Measurements from ENCODE around the gene FAM3B.
"Not testable (repeated sequence)": the region's sequence is repeated elsewhere in the genome, so short reads cannot be mapped to it uniquely, and the experiment has no call there.

Gene FAM3B

DNA sequence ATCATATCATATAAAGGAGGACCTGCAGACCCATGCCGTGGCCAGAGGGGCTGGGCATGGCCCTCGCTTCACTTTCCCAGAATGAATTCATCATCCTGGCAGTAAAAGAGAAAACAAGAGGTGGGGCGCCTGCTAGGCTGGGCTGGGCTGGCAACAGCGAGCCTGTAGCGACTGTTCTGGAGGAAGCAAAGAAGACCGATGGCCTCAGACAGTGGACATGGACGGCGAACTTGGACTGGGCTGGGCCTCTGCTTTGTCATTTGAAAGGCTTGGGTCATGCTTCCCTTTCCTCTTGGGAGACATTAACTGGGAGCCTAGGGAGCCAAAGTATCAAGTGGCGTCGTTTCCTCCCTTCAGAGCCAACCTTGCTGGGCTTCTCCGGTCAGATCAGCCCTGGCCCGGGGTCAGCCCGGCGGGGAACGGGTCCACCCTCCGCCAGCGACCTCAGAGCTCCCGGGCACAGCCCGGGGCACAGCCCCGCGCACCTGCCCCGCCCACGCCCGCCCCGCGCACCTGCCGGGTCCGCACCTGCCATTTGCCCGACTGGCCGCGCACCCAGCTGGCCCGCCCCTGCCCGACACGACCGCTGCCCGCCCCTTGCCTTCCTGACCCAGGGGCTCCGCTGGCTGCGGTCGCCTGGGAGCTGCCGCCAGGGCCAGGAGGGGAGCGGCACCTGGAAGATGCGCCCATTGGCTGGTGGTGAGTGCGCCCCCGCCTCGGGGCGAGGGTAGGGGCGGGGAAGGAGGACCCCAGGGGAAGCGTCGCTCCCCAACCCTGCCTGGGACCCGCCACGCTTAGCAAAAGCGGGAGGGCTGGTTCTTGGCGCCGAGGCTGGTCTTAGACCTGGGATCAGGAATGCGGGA, at the start of gene FAM3B:
TSS of gene FAM3B (plus strand) at position 602 of the 863 bp plus-strand sequence. CDS start at position 681, 79 bp downstream.
- no peak for DNase-seq (ENCODE audit: low spot score)

DNA sequence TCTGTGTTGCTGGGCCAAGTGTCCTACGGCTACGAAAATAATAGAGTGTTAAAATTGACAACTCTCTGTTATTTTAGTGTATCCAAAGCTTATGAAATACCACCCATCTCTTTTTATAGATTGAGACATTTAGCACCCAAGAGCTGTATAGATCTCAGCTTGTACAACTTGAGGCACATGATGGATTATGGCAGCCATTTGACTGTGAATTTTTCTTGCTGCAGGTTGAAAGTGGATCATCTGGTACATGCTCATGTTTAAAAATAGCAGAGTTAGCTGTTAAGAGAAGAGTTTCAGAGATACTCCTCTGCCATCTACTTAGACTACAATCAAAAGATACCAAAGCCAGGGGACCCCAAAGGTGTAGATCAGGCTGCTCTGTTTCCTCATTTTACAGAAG, 49.3 kb upstream of the FAM3B start:
- no peak for DNase-seq (ENCODE audit: low spot score)

GRCh38 chr21:41269535-41269934, 47.1 kb upstream of the FAM3B start:
- DNase-seq (ENCODE audit: low spot score): no peak

DNA sequence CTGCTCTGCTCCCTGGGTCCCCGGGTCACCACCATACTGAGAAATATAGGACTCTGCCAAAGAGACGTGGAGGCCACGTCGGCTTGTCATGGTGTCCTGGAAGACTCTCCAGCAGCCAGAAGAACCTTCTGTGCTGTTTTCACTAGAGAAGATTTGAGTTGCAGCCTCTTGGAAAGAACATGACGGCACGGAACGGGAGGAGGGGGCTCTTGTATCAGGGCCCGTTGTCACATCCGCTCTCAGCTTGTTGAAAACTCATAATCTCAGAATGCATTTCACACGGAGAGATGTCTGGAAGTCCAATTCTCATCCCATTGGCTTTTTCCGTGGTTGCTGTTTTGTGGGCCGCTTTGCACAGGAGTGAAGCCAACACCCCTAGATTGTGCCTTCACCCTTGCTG, 39.4 kb upstream of the FAM3B start:
- no peak for DNase-seq (ENCODE audit: low spot score)

- DNase-seq (ENCODE audit: low spot score): no peak
Observed at GRCh38 chr21:41277846-41278245, 38.8 kb upstream of the FAM3B start.

DNA sequence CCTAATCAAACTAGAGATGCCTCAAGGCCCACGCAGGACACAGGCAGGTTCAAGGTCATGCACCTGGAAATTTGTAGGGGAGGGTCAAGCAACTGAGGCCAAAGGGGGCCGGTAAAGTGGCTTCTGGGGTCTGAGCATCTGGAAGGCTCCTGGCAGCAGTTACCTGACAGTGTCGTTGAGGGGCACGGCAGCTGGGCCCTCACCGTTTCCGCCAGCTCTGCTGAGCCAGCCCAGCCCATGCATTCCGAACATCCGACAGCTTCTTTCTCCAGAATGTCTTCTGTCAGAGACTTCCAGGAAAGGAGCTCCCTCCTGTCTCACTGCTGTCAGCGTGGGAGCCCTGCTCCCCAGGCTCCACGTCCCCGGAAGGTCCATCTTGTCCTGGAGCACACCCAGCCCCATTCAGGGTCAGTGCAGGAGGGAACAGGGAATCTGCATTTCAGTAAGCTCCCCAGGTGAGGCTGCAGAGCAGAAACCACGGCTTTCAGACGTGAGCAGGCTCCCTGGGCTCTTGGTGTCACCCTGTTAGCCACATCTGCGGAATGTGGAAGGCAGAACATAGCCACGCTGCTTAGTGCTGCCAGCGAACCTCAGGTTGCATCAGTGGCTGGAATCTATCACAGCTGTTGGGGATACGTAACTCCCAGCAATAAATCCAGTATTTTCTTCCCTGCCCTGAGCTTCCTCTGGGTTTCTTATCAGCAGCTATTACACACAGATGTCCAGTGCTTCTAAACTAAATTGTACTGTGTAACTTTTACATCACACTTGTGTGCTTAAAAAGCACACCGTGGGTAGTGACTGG, 36.3 kb upstream of the FAM3B start:
- DNase-seq (ENCODE audit: low spot score): no peak

- no peak for DNase-seq (ENCODE audit: low spot score)
Observed at GRCh38 chr21:41282412-41282811, 34.2 kb upstream of the FAM3B start.

GRCh38 chr21:41283211-41283818, 33.3 kb upstream of the FAM3B start:
- DNase-seq (ENCODE audit: low spot score): peak; percentile 86

DNA sequence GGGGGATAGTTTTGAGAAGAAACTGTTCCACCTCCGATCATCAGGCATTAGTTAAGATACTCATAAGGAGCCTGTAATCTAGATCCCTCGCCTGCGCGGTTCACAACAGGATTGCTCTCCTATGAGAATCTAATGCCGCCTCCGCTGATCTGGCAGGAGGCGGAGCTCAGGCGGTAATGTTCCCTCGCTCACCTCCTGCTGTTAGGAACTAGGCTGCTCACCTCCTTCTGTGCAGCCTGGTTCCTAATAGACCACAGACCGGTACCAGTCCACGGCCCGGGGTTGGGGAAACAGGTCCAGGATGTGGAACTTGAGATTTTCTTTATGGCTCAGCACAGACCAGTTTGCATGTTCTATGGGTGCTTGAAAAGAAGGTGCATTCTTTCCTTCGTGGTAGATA, 27.2 kb upstream of the FAM3B start:
- DNase-seq (ENCODE audit: low spot score): no peak

DNA sequence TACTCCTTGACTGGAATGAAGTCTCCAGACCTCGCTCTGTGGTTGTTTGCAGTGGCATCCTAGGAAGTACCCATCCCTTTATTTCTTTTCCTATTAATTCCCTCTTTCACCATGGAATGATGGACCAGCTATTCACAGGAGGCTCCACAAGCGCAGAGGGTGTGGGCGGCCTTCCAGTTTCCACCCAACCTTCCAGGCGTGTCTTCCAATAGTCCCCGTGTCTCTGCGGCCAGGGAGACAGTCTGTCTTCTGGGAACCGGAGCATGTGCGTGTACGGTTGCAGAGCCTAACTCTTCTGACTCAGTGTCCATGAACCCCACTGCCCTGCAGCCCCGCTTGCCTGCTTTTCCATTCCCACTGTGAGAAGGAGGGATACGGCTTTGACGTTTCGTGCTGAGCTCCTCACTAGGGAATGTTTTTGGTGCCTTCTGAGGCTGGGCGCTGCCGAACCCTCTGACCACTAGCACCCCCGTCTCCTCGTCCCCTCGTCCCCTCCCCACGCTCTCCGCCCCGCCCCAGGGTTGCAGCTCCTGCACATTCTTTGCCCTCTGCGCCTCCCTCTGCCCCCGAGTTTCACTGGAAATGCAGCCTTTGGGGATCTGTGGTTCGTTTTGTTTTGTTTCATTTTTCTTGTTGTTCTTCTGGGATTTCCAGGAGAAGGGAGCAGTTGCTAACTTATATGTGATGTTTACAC, 26.3 kb upstream of the FAM3B start:
- DNase-seq (ENCODE audit: low spot score): no peak

DNA sequence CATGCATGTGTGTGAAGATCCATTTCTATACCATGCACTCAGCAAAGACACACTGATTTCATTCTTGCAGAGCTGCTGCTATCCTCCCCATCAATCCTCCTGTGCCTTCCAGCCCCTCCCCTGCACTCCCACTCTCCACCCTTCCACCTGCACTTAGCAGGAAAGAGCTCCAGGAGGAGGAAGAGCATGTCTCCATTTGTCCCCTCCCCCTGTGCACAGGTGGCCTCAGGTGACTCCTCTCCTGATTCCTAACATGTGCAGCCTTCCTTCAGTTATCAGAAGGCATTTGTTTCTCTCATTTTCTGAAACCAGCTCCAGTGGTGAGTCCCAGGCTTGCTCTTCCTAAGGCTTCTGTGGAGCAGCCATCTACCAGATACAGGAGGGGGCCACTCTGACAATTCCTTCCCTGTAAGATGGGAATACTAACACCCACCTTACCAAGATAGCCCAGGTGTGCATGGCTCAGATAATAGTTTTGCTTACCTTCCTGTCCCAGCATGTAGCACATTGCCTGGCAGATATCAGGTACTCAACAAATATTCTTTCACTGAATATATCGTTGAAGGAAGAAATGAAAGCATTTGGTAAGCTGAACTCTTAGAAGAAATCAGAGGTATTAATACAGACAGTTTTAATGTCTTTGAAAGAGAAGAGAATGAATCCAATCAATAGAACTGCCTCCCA, 21.9 kb upstream of the FAM3B start:
- no peak for DNase-seq (ENCODE audit: low spot score)

GRCh38 chr21:41295721-41296254, 20.8 kb upstream of the FAM3B start:
- DNase-seq (ENCODE audit: low spot score): no peak

DNA sequence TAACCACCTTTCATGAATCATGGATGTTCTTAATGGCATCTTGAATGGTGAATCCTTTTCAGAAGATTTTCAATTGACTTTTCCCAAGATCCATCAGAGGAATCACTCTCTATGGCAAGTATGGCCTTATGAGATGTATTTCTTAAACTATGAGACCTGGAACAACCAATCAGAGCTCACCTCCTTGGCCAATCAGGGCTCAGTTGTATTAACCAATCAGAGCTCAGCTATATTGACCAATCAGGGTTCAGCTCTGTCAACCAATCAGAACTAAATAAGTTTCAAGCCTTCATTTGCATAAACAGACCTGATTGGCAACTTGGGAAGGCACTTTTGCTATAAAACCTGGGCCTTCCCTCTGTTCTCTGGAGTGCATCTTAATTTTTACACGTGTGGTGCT, 13.6 kb upstream of the FAM3B start:
- DNase-seq (ENCODE audit: low spot score): peak; percentile 73

GRCh38 chr21:41304068-41304720, 12.4 kb upstream of the FAM3B start:
- DNase-seq (ENCODE audit: low spot score): no peak

DNA sequence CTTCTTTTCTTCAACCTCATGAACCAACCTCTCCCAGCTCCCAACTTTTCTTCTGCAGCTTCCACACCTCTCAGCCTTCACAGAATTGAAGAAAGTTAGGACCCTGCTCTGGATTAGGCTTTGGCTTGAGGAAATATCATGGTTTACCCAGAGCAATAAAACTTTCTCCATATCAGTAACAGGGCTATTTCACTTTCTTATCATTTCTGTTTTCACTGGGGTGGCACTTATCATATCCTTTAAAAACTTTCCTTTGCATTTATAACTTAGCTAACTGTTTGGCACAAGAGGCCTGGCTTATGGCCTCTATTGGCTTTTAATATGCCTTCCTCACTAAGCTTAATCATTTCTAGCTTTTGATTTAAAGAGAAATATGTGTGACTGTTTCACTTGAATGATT, 9.4 kb upstream of the FAM3B start:
- no peak for DNase-seq (ENCODE audit: low spot score)

GRCh38 chr21:41313285-41314164, 3.1 kb upstream of the FAM3B start:
- not testable (repeated sequence) for DNase-seq (ENCODE audit: low spot score)

GRCh38 chr21:41315726-41316125, 875 bp upstream of the FAM3B start:
- no peak for DNase-seq (ENCODE audit: low spot score)

DNA sequence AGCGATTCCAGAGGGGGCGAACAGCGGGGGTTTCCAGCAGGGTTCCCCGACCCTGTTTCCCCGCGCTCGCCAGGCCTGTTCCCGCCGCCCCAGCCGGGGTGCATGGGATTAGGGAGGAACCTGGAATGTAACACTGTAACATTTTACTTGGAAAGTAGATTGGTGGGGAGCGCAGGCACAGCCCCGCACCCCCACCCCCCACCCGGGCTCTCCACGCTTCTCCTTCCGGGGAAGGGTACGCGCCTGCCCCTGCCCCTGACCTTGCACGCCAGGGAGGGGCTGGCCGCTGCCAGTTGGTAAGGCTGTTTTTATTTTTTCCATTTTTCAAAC, 427 bp downstream of the FAM3B start:
- DNase-seq (ENCODE audit: low spot score): no peak

DNA sequence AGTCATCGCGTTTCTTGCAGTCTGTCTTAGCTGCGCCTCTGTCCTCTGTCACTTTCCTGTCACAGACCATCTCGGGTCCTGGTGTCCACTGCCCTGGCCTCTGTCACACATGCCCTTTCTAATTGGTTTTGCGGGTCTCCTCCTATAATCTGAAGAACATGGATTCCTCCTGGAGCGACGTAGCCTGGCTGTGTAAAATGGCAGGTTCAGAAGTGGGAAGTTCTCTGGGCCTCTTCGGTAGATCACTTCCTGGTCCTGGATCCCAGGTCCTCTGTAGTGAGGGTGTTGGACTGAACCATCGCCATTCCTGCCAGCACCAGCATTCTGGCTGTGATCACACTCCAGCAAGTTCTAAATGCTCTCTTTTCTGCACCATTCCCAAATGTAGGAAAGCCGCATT, 857 bp downstream of the FAM3B start:
- no peak for DNase-seq (ENCODE audit: low spot score)

DNA sequence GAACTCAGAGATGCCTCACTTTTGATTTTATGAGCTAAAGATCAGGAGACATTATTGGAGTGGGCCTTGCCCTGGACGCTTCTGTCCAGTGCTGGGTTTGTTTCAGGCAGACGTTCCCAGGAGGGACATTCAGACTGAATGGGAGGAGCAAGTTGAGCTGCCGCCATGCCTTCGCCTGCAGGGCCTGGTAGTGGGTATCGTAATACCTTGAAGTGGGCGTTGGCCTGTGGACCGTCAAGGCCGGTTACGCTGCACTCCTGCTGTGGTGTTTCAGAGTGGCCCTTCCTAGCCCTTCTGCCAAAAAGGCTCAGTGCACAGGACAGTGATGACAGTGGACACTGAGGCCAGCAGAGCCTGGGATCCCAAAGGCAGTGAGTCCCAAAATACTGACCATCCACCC, 1.6 kb downstream of the FAM3B start:
- DNase-seq (ENCODE audit: low spot score): no peak

All from NAMALWA (cell line).